HFFc6 (cell line): Measurements from ENCODE around the gene MGST3. TPM values are rescaled to one million over a fixed set of nuclear protein-coding genes. Genes with fewer than 3 reads are reported as not detected.
A peak's percentile ranks its signal among the peaks of the same experiment; 100 is the strongest.
"Not testable (repeated sequence)": the region's sequence is repeated elsewhere in the genome, so short reads cannot be mapped to it uniquely, and the experiment has no call there.

Experiments used
- DNase-seq: peaks from one replicate; pipeline ENCODE4 v3.0.0-alpha.2; 2018
- H3K27ac Mint-ChIP-seq: 2 replicates; pipeline ENCODE4 v1.8.0; 2020; ENCODE audit warnings: mild to moderate bottlenecking, mixed read lengths
- H3K27me3 Mint-ChIP-seq: 2 replicates; pipeline ENCODE4 v1.8.0; 2021; ENCODE audit warnings: mild to moderate bottlenecking, moderate library complexity, mixed read lengths; ENCODE audit not compliant: insufficient read depth
- H3K36me3 Mint-ChIP-seq: 2 replicates; pipeline ENCODE4 v1.8.0; 2021; ENCODE audit warnings: low read depth, mixed read lengths
- H3K4me1 Mint-ChIP-seq: 2 replicates; pipeline ENCODE4 v1.8.0; 2020; ENCODE audit warnings: low read depth, mixed read lengths
- H3K4me3 Mint-ChIP-seq: 2 replicates; pipeline ENCODE4 v1.8.0; 2020; ENCODE audit warnings: mild to moderate bottlenecking, moderate library complexity, mixed read lengths
- H3K9me3 Mint-ChIP-seq: 2 replicates; pipeline ENCODE4 v1.8.0; 2020; ENCODE audit warnings: mild to moderate bottlenecking, mixed read lengths
- long read RNA-seq: library from polyadenylated mRNA; unstranded; transcript quantifications from one replicate; pipeline ENCODE4 v2.0.0, GENCODE V29; 2019
- total RNA-seq, 6 experiments: library from RNA; stranded (reverse); fragmentation: NEBNext Ultra II Directional; extraction: Animal tissue kit (Norgen Biotek cat#: 25700); gene quantifications; 2 replicates in 1 of 6; 3 replicates in 5 of 6; pipeline ENCODE4 v1.2.3, GENCODE V29; 2021
- TF ChIP-seq, protein P1 (sequence below): fragments of 200-600 bp; sonication (generic); IDR thresholded peaks from 2 replicates; pipeline ENCODE4 v1.5.0; 2021; ENCODE audit warnings: antibody characterized with exemption, mild to moderate bottlenecking

Gene MGST3
- 100 to 1,000 TPM; 183 to 203 (median 196) TPM for total RNA-seq
- long read RNA-seq, transcript MGST3-205 (6 exons, 1,015 nt), result major isoform, 208 of 229 reads
- long read RNA-seq, partial matches to known transcripts, result 11 of 229 reads
- long read RNA-seq, other reads (novel, unspliced or antisense), result 10 of 229 reads

DNA sequence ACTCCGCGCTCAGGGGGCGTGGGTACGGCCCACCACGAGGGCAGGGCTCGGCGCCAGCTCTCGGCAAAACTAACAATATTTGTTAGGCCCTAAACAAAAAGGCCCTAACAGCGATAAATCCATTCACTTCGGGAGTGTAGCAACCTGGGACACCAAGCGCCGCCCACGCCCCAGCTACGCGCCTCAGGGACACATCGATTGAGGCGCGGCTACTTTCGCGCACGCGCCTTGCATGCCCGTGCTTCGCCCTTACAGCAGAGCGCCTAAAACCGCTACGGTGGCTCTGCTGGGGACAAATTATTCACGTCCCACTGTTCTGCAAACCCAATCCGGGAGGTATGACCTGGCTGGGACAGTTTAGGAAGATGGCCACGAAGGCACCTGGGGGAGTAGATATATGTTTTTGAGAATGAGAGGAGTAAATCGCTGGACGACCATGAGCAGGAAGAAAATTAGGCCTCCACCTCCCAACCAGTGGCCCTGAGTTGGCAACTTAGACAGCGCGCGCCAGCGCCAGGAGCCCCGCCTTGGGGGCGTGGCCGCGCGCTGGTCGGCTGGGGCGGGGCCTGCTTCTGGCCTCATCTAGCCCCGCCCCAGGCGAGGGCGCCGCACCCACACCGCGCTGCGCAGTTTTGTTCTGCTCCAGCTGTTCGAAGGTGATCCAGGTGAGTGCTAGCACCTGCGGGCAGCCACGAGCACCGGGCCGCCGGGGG lies at the start of gene MGST3:
Gene MGST3, plus strand, starts transcription at position 606 of the 713 bp plus-strand sequence. CDS start 18,614 bp downstream, outside the sequence.
- Mint-ChIP-seq H3K27me3 (peaks cover 9% of the 10 kb centered on the region), H3K36me3 (no peaks in the 10 kb centered on the region), H3K27ac (no peak within 1 kb of the TSS; the same call in 1 of the 2 replicates), H3K9me3 (no peaks in the 10 kb centered on the region), H3K4me3 (no peak within 1 kb of the TSS), H3K4me1 (peaks cover 6% of the 10 kb centered on the region; the same call in 1 of the 2 replicates)
- TF ChIP-seq, protein P1, sequence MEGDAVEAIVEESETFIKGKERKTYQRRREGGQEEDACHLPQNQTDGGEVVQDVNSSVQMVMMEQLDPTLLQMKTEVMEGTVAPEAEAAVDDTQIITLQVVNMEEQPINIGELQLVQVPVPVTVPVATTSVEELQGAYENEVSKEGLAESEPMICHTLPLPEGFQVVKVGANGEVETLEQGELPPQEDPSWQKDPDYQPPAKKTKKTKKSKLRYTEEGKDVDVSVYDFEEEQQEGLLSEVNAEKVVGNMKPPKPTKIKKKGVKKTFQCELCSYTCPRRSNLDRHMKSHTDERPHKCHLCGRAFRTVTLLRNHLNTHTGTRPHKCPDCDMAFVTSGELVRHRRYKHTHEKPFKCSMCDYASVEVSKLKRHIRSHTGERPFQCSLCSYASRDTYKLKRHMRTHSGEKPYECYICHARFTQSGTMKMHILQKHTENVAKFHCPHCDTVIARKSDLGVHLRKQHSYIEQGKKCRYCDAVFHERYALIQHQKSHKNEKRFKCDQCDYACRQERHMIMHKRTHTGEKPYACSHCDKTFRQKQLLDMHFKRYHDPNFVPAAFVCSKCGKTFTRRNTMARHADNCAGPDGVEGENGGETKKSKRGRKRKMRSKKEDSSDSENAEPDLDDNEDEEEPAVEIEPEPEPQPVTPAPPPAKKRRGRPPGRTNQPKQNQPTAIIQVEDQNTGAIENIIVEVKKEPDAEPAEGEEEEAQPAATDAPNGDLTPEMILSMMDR, result no peak
- DNase-seq, result peak; percentile 96

DNA sequence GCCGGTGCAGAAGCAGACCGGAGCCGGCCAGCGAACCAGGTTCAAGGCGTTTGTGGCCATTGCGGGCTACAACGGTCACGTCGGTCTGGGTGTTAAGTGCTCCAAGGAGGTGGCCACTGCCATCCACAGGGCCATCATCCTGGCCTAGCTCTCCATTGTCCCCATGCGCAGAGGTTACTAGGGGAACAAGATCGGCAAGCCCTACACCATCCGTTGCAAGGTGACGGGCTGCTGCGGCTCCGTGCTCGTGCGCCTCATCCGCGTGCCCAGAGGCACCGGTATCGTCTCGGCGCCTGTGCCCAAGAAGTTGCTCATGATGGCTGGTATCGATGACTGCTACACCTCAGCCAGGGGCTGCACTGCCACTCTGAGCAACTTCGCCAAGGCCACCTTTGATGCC lies 49.1 kb upstream of the MGST3 start:
- DNase-seq, result no peak
- Mint-ChIP-seq H3K4me3 (no peak overlapping the region), H3K27ac (no peak overlapping the region), H3K4me1 (peaks cover 6% of the 10 kb centered on the region; the same call in 1 of the 2 replicates), H3K36me3 (no peaks in the 10 kb centered on the region), H3K9me3 (no peaks in the 10 kb centered on the region), H3K27me3 (peaks cover 4% of the 10 kb centered on the region)
- TF ChIP-seq, protein P1, result no peak

DNA sequence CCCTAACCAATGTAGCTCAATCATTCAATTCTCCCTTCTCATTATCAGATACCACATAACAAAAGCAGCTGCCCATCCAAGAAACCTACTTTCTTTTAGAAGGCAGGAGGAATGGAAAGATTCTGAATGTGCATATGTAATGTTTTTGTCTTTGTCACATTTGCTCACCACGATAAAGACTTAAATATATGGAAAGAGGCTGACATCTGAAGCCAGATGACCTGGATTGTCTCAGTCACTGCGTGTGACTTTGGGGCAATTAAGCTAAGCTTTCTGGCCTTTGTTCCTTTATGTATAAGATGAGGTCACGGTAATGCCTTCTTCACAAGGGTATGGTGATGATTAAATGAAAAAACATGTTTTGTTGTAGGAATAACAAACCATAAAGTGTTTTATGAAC lies 44.6 kb upstream of the MGST3 start:
- DNase-seq, result no peak
- H3K27me3 Mint-ChIP-seq, result peaks cover 14% of the 10 kb centered on the region
- TF ChIP-seq, protein P1, result no peak
- H3K4me1 Mint-ChIP-seq, result 0 out of 2 replicates have a peak, but pooled peaks cover under 1% of the 10 kb centered on the region
- no peaks in the 10 kb centered on the region for H3K36me3 Mint-ChIP-seq
- H3K27ac Mint-ChIP-seq, result no peak overlapping the region
- no peak overlapping the region for H3K4me3 Mint-ChIP-seq
- H3K9me3 Mint-ChIP-seq, result no peaks in the 10 kb centered on the region

DNA sequence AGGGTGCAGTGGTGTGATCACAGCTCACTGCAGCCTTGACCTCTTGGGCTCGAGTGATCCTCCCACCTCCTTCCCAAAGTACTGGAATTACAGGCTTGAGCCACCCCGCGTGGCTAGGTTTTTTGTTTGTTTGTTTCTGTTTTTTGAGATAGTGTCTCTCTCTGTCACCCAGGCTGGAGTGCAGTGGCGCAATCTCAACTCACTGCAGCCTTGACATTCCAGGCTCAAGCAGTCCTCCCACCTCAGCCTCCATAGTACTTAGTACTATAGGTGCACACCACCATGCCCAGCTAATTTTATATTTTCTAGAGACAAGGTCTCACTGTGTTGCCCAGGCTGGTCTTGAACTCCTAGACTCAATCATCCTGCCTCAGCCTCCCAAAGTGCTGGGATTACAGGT lies 39.6 kb upstream of the MGST3 start:
- not testable (repeated sequence) for DNase-seq, H3K9me3 Mint-ChIP-seq, H3K4me1 Mint-ChIP-seq, H3K27ac Mint-ChIP-seq, H3K4me3 Mint-ChIP-seq, H3K36me3 Mint-ChIP-seq
- H3K27me3 Mint-ChIP-seq, result peaks cover 16% of the 10 kb centered on the region; the same call in 1 of the 2 replicates

DNA sequence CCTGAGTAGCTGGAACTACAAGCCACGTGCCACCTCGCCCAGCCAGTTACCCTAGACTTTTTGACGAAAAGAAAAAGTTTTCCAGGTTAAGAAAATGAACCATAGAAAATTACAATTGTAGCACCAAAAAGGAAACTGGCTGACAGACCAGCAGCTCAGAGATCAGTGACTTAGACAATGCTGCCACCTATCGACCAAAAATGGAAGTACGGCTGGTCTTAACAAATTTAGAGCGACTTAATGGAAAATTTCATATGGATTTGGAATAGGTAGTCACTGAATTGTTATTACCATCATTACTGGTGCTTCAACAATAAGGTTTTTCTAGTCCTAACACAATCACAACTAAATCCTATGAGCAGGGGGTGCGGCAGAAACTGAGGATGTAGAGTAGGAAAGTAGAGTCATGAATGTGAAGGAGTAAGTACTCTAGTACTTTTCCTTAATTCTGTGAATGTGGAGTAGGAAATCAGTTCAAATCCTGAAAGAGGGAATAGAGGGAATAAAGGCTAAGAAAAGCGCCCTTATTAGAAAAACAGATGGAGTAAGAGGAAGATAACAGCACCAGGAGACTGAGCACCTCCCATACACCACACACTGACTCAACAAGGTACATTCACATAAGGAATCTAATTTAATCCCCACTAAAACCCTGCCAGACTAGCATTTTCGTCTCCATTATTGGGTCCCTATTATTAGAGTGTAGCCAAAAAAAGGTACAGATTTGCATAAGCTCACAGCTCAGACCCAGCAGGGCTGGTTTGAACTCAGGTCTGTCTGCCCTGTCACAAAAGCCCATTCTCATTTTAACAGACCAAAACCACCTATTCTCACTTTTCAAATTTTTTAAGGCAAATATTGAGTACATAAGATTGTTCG lies 37.9 kb upstream of the MGST3 start:
- DNase-seq, result peak; percentile 68
- Mint-ChIP-seq H3K27ac (no peak overlapping the region), H3K4me1 (peaks cover 21% of the 10 kb centered on the region), H3K4me3 (no peak overlapping the region), H3K36me3 (no peaks in the 10 kb centered on the region), H3K27me3 (peaks cover 16% of the 10 kb centered on the region), H3K9me3 (no peaks in the 10 kb centered on the region)
- TF ChIP-seq, protein P1, result peak; percentile 98
